MM.1S (cell line): Measurements from ENCODE around the gene SRPK2.

Experiments used
- DNase-seq: peaks from one replicate; pipeline ENCODE4 v3.0.0-alpha.2; 2015
- H2AFZ ChIP-seq: fragments of 300-600 bp; sonication (generic); 2 replicates; pipeline ENCODE4 v1.6.0; 2016; ENCODE audit warnings: antibody characterized with exemption, low read length
- H3F3A ChIP-seq: fragments of 300-600 bp; sonication (generic); 2 replicates; pipeline ENCODE4 v1.6.1; 2016; ENCODE audit warnings: mild to moderate bottlenecking, antibody characterized with exemption, low read length, moderate library complexity, mixed read lengths; ENCODE audit not compliant: insufficient read depth
- H3K27ac ChIP-seq: fragments of 300-600 bp; sonication (generic); 2 replicates; pipeline ENCODE4 v1.5.1; 2016; ENCODE audit warnings: mild to moderate bottlenecking, low read length
- H3K27me3 ChIP-seq: fragments of 300-600 bp; sonication (generic); replicated peaks from 2 replicates; pipeline ENCODE4 v1.6.0; 2016; ENCODE audit warnings: low read length; ENCODE audit not compliant: insufficient read depth
- H3K36me3 ChIP-seq: fragments of 300-600 bp; sonication (generic); replicated peaks from 2 replicates; pipeline ENCODE4 v1.6.1; 2016; ENCODE audit warnings: mild to moderate bottlenecking, low read length, mixed read lengths; ENCODE audit not compliant: insufficient read depth
- H3K4me1 ChIP-seq: fragments of 300-600 bp; sonication (generic); 2 replicates; pipeline ENCODE4 v1.6.1; 2016; ENCODE audit warnings: low read length, mixed read lengths
- H3K4me2 ChIP-seq: fragments of 300-600 bp; sonication (generic); 2 replicates; pipeline ENCODE4 v1.6.0; 2016; ENCODE audit warnings: low read depth, low read length
- H3K4me3 ChIP-seq: fragments of 300-600 bp; sonication (generic); 2 replicates; pipeline ENCODE4 v1.5.1; 2016; ENCODE audit warnings: low read length, mixed read lengths
- H3K79me2 ChIP-seq: fragments of 300-600 bp; sonication (generic); 2 replicates; pipeline ENCODE4 v1.6.1; 2016; ENCODE audit warnings: mixed run types, low read length, mixed read lengths
- H3K9ac ChIP-seq: fragments of 300-600 bp; sonication (generic); 2 replicates; pipeline ENCODE4 v1.6.1; 2016; ENCODE audit warnings: low read length, mixed read lengths
- H3K9me2 ChIP-seq: fragments of 300-600 bp; sonication (generic); replicated peaks from 2 replicates; pipeline ENCODE4 v1.6.1; 2016; ENCODE audit warnings: mild to moderate bottlenecking, low read length, mixed read lengths; ENCODE audit not compliant: insufficient read depth
- H3K9me3 ChIP-seq: fragments of 300-600 bp; sonication (generic); replicated peaks from 2 replicates; pipeline ENCODE4 v1.6.1; 2016; ENCODE audit warnings: mild to moderate bottlenecking, low read length, mixed read lengths; ENCODE audit not compliant: insufficient read depth
- H4K20me1 ChIP-seq: fragments of 300-600 bp; sonication (generic); 2 replicates; pipeline ENCODE4 v1.6.1; 2016; ENCODE audit warnings: mild to moderate bottlenecking, low read length, moderate library complexity, mixed read lengths; ENCODE audit not compliant: insufficient read depth
- CTCF ChIP-seq: fragments of 300-600 bp; sonication (generic); IDR thresholded peaks from 2 replicates; pipeline ENCODE4 v1.5.1; 2016; ENCODE audit warnings: antibody characterized with exemption, low read length, mixed read lengths
- EZH2 ChIP-seq: fragments of 300-600 bp; sonication (generic); optimal IDR thresholded peaks from 2 replicates; pipeline ENCODE3; 2017; ENCODE audit warnings: low read depth, mild to moderate bottlenecking, antibody characterized with exemption, low read length, mixed read lengths
- EZH2phosphoT487 ChIP-seq: fragments of 300-600 bp; sonication (generic); IDR thresholded peaks from 2 replicates; pipeline ENCODE4 v1.6.1; 2018; ENCODE audit warnings: antibody characterized with exemption, low read length

The SRPK2 gene

GRCh38 chr7:105101864-105102263, 286.9 kb downstream of the SRPK2 start:
- peak overlapping the region; percentile 57; the same call in 1 of the 2 replicates for H3K27ac ChIP-seq
- no peak overlapping the region for H2AFZ ChIP-seq
- peak overlapping the region; percentile 23; the same call in 1 of the 2 replicates for H3K9ac ChIP-seq
- H3K9me2 ChIP-seq = no peaks in the 10 kb centered on the region
- no peaks in the 10 kb centered on the region for H3K27me3 ChIP-seq
- H4K20me1 ChIP-seq = no peaks in the 10 kb centered on the region
- H3K9me3 ChIP-seq = no peaks in the 10 kb centered on the region
- peaks cover 40% of the 10 kb centered on the region for H3F3A ChIP-seq
- peak; percentile 88 for DNase-seq
- H3K4me1 ChIP-seq = peaks cover 39% of the 10 kb centered on the region
- peak overlapping the region; percentile 54 for H3K4me2 ChIP-seq
- H3K79me2 ChIP-seq = peaks cover 77% of the 10 kb centered on the region
- TF ChIP-seq EZH2phosphoT487 (no peak), EZH2 (no peak), CTCF (no peak)
- no peaks in the 10 kb centered on the region; the same call in 1 of the 2 replicates for H3K36me3 ChIP-seq
- H3K4me3 ChIP-seq = peak overlapping the region; percentile 11; the same call in 1 of the 2 replicates

DNA sequence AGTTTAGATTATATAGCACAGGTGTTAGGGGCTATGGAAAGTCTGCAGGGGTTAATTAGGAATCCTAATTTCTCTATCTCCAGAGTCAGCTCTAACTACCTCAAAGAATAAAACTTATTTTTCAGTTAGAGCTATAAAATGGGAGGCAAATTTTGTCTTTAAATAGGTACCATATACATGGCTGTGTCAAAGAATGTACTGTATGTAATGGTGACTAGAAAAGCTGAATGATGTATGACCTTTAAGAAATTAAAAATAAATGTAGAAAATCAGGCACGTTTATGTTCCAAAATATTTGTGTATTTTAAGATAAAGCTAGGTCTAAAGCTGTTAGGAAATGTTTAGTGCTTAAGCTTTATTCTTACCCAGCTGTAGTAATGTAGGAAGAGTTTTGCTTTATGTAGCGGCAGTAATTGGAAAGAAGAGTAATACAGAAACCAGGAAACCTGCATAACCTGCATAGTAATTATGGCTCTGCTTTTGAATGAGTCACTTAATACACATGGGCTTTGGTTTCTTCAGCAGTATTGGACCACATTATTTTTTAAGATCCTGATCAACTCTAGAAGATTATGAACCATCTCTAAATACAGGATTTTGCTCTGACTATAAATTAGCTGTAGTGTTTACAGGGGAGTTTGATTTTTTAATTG, 289.7 kb downstream of the SRPK2 start:
- Histone ChIP-seq H3K4me1 (peaks cover 39% of the 10 kb centered on the region), H3K4me2 (no peak overlapping the region), H2AFZ (no peak overlapping the region), H3K27me3 (no peaks in the 10 kb centered on the region), H3K36me3 (no peaks in the 10 kb centered on the region; the same call in 1 of the 2 replicates), H3K4me3 (no peak overlapping the region), H3K9me2 (no peaks in the 10 kb centered on the region), H3F3A (peaks cover 44% of the 10 kb centered on the region), H3K79me2 (peaks cover 74% of the 10 kb centered on the region), H3K27ac (no peak overlapping the region), H3K9me3 (no peaks in the 10 kb centered on the region), H4K20me1 (no peaks in the 10 kb centered on the region), H3K9ac (no peak overlapping the region)
- TF ChIP-seq EZH2 (no peak), EZH2phosphoT487 (no peak), CTCF (no peak)
- DNase-seq = no peak

DNA sequence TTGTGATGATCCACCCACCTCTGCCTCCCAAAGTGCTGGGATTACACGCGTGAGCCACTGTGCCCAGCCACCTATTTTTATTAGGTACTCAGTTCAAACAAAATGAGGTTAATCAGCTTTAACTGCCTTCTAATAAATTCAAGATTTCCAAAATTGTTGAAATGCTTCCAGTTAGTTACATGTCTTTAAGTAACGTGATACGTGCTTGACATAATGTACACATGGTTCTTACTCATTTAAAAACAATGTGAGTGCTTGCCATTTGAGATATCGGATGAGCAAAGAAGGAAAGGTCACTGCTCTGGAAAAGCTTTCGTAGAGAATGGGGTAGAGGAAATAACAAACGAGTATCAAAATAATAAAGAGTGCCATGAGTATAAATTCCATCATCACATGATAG, 291.1 kb downstream of the SRPK2 start:
- no peaks in the 10 kb centered on the region for H3K9me2 ChIP-seq
- H3K4me2 ChIP-seq = no peak overlapping the region
- TF ChIP-seq EZH2 = no peak
- TF ChIP-seq EZH2phosphoT487 = no peak
- no peak for TF ChIP-seq CTCF
- no peaks in the 10 kb centered on the region for H4K20me1 ChIP-seq
- H3K4me3 ChIP-seq = no peak overlapping the region
- peaks cover 30% of the 10 kb centered on the region for H3K4me1 ChIP-seq
- no peak overlapping the region for H2AFZ ChIP-seq
- H3K36me3 ChIP-seq = peaks cover 3% of the 10 kb centered on the region; the same call in 1 of the 2 replicates
- no peak overlapping the region for H3K9ac ChIP-seq
- H3K79me2 ChIP-seq = peaks cover 73% of the 10 kb centered on the region
- no peaks in the 10 kb centered on the region for H3K27me3 ChIP-seq
- DNase-seq = no peak
- H3K27ac ChIP-seq = no peak overlapping the region
- H3K9me3 ChIP-seq = no peaks in the 10 kb centered on the region
- peaks cover 42% of the 10 kb centered on the region for H3F3A ChIP-seq
